ENCODE data around the gene ATAD3A. TPM values are rescaled to one million over a fixed set of nuclear protein-coding genes. Genes with fewer than 3 reads are reported as not detected.
A peak's percentile ranks its signal among the peaks of the same experiment; 100 is the strongest.

The ATAD3A gene
- total RNA-seq, 4 donors from 2014 or later: 18.3 to 29.3 (median 25.2) TPM

- Histone ChIP-seq H3K4me1 (peaks cover 10 to 38% (median 18%) of the 10 kb centered on the region in 4 donors), H3K4me3 (no peak overlapping the region), H3K27me3 (no peaks in the 10 kb centered on the region), H3K27ac (replicated peaks in 1 of 4) (peak overlapping the region in 2 of 4 donors; percentile 28 to 35), H3K9me3 (no peaks in the 10 kb centered on the region), H3K36me3 (peaks cover 4 to 23% (median 12%) of the 10 kb centered on the region in 4 donors)
- intact Hi-C loops (cut with DNase I): no loop called here
- DNase-seq (ENCODE audit: extremely low spot score): no peak
- whole genome bisulfite sequencing: 49% methylated on average over 11 of the region's 15 CpGs
- TF ChIP-seq, protein P1, sequence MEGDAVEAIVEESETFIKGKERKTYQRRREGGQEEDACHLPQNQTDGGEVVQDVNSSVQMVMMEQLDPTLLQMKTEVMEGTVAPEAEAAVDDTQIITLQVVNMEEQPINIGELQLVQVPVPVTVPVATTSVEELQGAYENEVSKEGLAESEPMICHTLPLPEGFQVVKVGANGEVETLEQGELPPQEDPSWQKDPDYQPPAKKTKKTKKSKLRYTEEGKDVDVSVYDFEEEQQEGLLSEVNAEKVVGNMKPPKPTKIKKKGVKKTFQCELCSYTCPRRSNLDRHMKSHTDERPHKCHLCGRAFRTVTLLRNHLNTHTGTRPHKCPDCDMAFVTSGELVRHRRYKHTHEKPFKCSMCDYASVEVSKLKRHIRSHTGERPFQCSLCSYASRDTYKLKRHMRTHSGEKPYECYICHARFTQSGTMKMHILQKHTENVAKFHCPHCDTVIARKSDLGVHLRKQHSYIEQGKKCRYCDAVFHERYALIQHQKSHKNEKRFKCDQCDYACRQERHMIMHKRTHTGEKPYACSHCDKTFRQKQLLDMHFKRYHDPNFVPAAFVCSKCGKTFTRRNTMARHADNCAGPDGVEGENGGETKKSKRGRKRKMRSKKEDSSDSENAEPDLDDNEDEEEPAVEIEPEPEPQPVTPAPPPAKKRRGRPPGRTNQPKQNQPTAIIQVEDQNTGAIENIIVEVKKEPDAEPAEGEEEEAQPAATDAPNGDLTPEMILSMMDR (IDR thresholded peaks at IDR 0.05): no peak
- TF ChIP-seq POLR2A (IDR thresholded peaks at IDR 0.05; ENCODE audit: low read depth) (no peak), EP300 (IDR thresholded peaks at IDR 0.05) (no peak), POLR2AphosphoS5 (IDR thresholded peaks at IDR 0.05) (no peak)
These were observed 38.9 kb downstream of the ATAD3A start for GRCh38 chr1:1550591-1551432.

GRCh38 chr1:1551524-1552262 is 39.7 kb downstream of the ATAD3A start:
- Histone ChIP-seq H3K36me3 (peaks cover 4 to 29% (median 12%) of the 10 kb centered on the region in 4 donors), H3K9me3 (no peaks in the 10 kb centered on the region), H3K27me3 (no peaks in the 10 kb centered on the region), H3K4me1 (peaks cover 10 to 35% (median 18%) of the 10 kb centered on the region in 4 donors), H3K27ac (replicated peaks in 1 of 4) (no peak overlapping the region), H3K4me3 (no peak overlapping the region)
- TF ChIP-seq, protein P1 (IDR thresholded peaks at IDR 0.05): no peak
- no peak for TF ChIP-seq EP300 (IDR thresholded peaks at IDR 0.05)
- TF ChIP-seq POLR2AphosphoS5 (IDR thresholded peaks at IDR 0.05): no peak
- no peak for TF ChIP-seq POLR2A (IDR thresholded peaks at IDR 0.05; ENCODE audit: low read depth)
- intact Hi-C loops (cut with DNase I): no loop called here
- no peak for DNase-seq (ENCODE audit: extremely low spot score)
- 85% methylated on average over 24 of the region's 33 CpGs for WGBS

- Histone ChIP-seq H3K27me3 (no peaks in the 10 kb centered on the region), H3K36me3 (peaks cover 4 to 31% (median 12%) of the 10 kb centered on the region in 4 donors), H3K4me1 (peaks cover 10 to 35% (median 18%) of the 10 kb centered on the region in 4 donors), H3K27ac (replicated peaks in 1 of 4) (no peak overlapping the region), H3K9me3 (no peaks in the 10 kb centered on the region), H3K4me3 (no peak overlapping the region)
- 64% methylated on average over 3 of the region's 10 CpGs for WGBS
- TF ChIP-seq POLR2AphosphoS5 (IDR thresholded peaks at IDR 0.05) (no peak), EP300 (IDR thresholded peaks at IDR 0.05) (no peak), POLR2A (IDR thresholded peaks at IDR 0.05; ENCODE audit: low read depth) (no peak)
- TF ChIP-seq, protein P1 (IDR thresholded peaks at IDR 0.05): no peak
- DNase-seq (ENCODE audit: extremely low spot score): no peak
- intact Hi-C loops (cut with DNase I): no loop called here
These were observed 40.3 kb downstream of the ATAD3A start for GRCh38 chr1:1552263-1552639.

DNA sequence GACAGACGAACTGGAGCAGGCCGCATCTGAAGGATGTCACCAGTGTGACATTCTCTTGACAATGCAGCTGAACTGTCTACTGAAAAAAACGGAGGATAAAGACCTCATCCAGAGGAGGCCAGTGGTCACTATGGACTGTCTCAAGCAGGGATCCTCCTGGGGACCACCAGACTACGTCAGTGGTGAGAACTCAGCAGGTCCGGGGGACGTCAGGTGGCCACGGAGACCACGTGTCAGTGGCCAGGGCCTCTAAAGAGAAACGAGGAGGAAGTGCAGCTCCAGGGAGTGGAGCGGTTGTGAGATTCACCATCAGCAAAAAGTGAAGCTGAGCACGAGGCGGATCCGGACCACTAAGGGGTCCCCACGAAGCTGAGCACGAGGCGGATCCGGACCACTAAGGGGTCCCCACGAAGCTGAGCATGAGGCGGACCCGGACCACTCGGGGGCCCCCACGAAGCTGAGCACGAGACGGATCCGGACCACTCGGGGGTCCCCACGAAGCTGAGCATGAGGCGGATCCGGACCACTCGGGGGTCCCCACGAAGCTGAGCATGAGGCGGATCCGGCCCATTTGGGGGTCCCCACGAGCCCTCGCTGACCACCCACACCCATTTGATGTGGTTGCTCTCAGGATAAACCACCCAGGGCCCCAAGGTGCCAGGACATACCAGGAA is 42.0 kb downstream of the ATAD3A start:
- Histone ChIP-seq H3K4me3 (no peak overlapping the region), H3K4me1 (peaks cover 10 to 35% (median 18%) of the 10 kb centered on the region in 4 donors), H3K36me3 (peaks cover 0 to 25% (median 12%) of the 10 kb centered on the region in 4 donors), H3K27ac (replicated peaks in 1 of 4) (peak overlapping the region in 2 of 4 donors; percentile 22 to 42), H3K9me3 (no peaks in the 10 kb centered on the region), H3K27me3 (no peaks in the 10 kb centered on the region)
- DNase-seq (ENCODE audit: extremely low spot score): no peak
- 90% methylated on average over 33 of the region's 35 CpGs for WGBS
- TF ChIP-seq, protein P1 (IDR thresholded peaks at IDR 0.05): no peak
- TF ChIP-seq POLR2AphosphoS5 (IDR thresholded peaks at IDR 0.05) (no peak), EP300 (IDR thresholded peaks at IDR 0.05) (no peak), POLR2A (IDR thresholded peaks at IDR 0.05; ENCODE audit: low read depth) (no peak)
- intact Hi-C loops (cut with DNase I): no loop called here

Data from esophagus muscularis mucosa (tissue), 4 donors.